Measurements from ENCODE around the gene CHST12. TPM values are rescaled to one million over a fixed set of nuclear protein-coding genes. Genes with fewer than 3 reads are reported as not detected.
A peak's percentile ranks its signal among the peaks of the same experiment; 100 is the strongest.

The CHST12 gene
- total and polyA plus RNA-seq, 2 of the 4 experiments (the other 2 are of a cell fraction): 3.8 to 27.0 TPM

- H3K36me3 ChIP-seq (ENCODE audit: control insufficient read depth, insufficient read depth, low read length): peaks cover 88% of the 10 kb centered on the region
These were observed 28.3 kb upstream of the CHST12 start for GRCh38 chr7:2374830-2375728.

More at GRCh38 chr7:2374830-2375728, 28.3 kb upstream of the CHST12 start:
- Histone ChIP-seq H3K4ac (ENCODE audit: low read depth, low read length) (no peak overlapping the region), H3K9me1 (ENCODE audit: insufficient read depth, low read length) (peaks cover 3% of the 10 kb centered on the region; the same call in 1 of the 2 replicates), H2AK5ac (ENCODE audit: low read depth, low read length) (no peak overlapping the region), H2AFZ (replicated peaks; ENCODE audit: low read length, poor library complexity) (no peak overlapping the region), H2BK20ac (ENCODE audit: low read depth, low read length) (no peak overlapping the region), H3K4me1 (ENCODE audit: control insufficient read depth, insufficient read depth, low read length) (no peaks in the 10 kb centered on the region), H3K56ac (ENCODE audit: extremely low read depth, insufficient read depth, low read length) (no peak overlapping the region), H3K14ac (replicated peaks; ENCODE audit: low read depth, low read length) (no peak overlapping the region), H3K23ac (ENCODE audit: low read depth, low read length) (no peak overlapping the region), H3K18ac (ENCODE audit: low read depth, low read length) (no peak overlapping the region), H3K27ac (ENCODE audit: insufficient read depth, low read length) (no peak overlapping the region), H3K27me3 (ENCODE audit: control insufficient read depth, insufficient read depth, low read length) (no peaks in the 10 kb centered on the region), H3K79me1 (ENCODE audit: low read depth in 1 of 2, low read length in 2 of 2) (peaks cover 23 to 55% of the 10 kb centered on the region in 2 experiments), H2AK9ac (replicated peaks; ENCODE audit: low read depth, low read length, poor library complexity) (no peak overlapping the region), H4K20me1 (ENCODE audit: insufficient read depth, low read length) (peaks cover 43% of the 10 kb centered on the region), H3K4me3 (ENCODE audit: insufficient read depth, low read depth, low read length) (no peak overlapping the region), H3K4me2 (ENCODE audit: low read depth, low read length) (no peak overlapping the region), H2BK15ac (ENCODE audit: low read depth, low read length) (no peak overlapping the region), H4K91ac (ENCODE audit: insufficient read depth, low read depth, low read length) (no peak overlapping the region), H2BK120ac (ENCODE audit: low read depth, low read length) (no peak overlapping the region), H3K9me3 (ENCODE audit: control insufficient read depth, insufficient read depth, low read length) (no peaks in the 10 kb centered on the region), H2BK5ac (ENCODE audit: low read depth, low read length, poor library complexity, severe bottlenecking) (no peak overlapping the region), H4K5ac (ENCODE audit: low read depth, low read length) (no peak overlapping the region), H4K8ac (ENCODE audit: low read depth in 2 of 2, low read length in 2 of 2) (no peak overlapping the region), H3K9ac (ENCODE audit: low read depth, low read length) (no peak overlapping the region)
- in situ Hi-C loops (cut with MboI; ENCODE audit: low sequenced_read_pairs): no loop called here
- dilution Hi-C loops (cut with HindIII; ENCODE audit: low sequenced_read_pairs, unreplicated experiment): no loop called here
- DNase-seq: no peak
- TF ChIP-seq CEBPB (IDR thresholded peaks at IDR 0.05; ENCODE audit: low read depth, low read length): peak; percentile 29
- TF ChIP-seq NFE2L2 (IDR thresholded peaks at IDR 0.05; ENCODE audit: low read depth, low read length): no peak
- TF ChIP-seq USF2 (IDR thresholded peaks at IDR 0.05; ENCODE audit: low read depth, low read length): no peak
- TF ChIP-seq RFX5 (IDR thresholded peaks at IDR 0.05; ENCODE audit: low read depth, low read length): no peak
- TF ChIP-seq MXI1 (IDR thresholded peaks at IDR 0.05; ENCODE audit: borderline replicate concordance, low read depth, low read length): no peak
- no peak for ATAC-seq (ENCODE audit: low read depth)
- ChIA-PET POLR2A (ENCODE audit: unreplicated experiment) (no interaction called here), CTCF (no interaction called here)
- intact Hi-C loops (cut with micrococcal nuclease): no loop called here
- 99% methylated on average over 18 of the region's 26 CpGs; no CpG with 5 or more reads in 1 of the 2 experiments for WGBS, 2 experiments (ENCODE audit: extremely low coverage in 2 of 2, insufficient read length in 1 of 2)
- BruUV-seq (replicated peaks): no TSS peak

Data from IMR-90 (cell line).